HG02678 (cell line): ENCODE measurements around the gene MYZAP.

Source experiments
- ATAC-seq: cut with Tn5 transposase; IDR thresholded peaks from one replicate; pipeline ENCODE4 v1.9.1; 2021; ENCODE audit warnings: mild to moderate bottlenecking, moderate library complexity; ENCODE audit not compliant: unreplicated experiment

MYZAP gene

DNA sequence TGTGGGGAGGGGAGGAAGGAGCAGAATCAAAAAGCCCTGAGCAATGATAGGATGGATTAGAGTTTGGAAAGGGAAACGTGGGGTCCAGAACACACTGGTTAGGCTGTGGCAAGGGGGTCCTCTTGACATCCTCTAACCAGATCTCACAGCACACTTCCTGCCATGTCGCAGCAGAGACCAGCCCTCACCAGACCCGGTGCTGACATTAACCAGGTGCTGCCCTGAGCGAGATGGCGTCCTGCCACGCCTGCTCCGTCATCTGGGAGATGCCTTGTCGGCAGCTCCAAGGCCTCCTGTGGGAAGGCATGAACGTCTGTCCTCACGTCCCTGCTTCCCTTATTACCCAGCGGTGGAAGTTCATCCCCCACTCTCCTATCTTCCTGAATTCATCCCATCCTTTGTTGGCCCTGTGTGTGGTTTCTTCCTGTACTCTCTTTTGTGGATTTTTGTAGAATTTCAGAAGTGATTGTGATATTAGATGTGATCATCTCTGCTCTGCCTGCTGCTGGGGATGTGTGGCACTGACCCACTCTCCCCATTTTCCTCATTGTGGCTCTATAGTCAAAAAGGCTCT, 29.4 kb upstream of the MYZAP start:
- no peak for ATAC-seq

DNA sequence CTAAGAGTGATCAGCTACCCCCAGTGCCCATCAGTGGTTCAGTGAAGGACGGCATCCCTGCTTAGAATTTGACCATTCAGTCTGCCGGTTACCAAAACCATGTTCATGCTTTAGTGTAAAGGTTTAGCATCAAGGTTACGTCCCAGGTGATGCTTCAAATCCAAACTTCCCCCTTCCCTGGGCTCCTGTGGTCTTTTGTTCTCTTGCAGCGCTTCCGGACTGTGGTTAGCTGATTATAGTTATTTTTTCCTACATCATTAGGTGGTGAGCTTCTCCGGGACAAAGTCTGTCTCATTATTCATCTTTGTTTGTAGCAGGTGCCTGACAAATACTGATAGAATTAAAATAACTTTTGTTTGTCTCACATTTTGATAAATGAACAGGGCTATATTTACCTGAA, 28.3 kb upstream of the MYZAP start:
- no peak for ATAC-seq

GRCh38 chr15:57565311-57565710, 26.4 kb upstream of the MYZAP start:
- ATAC-seq, result no peak

- ATAC-seq, result no peak
These were observed 24.9 kb upstream of the MYZAP start for GRCh38 chr15:57566834-57567233.

DNA sequence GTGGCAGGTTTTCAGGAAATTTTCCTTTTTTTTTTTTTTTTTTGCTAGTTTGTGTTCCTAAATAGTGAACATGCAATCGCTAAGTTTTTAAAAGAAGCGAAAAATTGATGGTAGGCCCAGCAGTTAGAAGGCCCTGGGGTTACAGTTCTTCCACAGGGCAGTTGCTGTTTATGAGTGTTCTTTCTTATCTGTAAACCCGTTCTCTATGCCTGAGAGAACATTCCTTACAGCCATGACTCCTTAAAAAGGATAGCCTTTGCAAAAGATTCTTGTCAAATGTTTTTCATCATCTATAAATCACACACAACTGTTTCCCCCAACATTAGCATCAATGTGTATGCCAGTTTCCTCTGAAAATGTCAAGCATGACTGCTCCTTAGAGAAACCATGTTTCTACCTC, 23.8 kb upstream of the MYZAP start:
- no peak for ATAC-seq

GRCh38 chr15:57568299-57568698, 23.4 kb upstream of the MYZAP start:
- no peak for ATAC-seq

DNA sequence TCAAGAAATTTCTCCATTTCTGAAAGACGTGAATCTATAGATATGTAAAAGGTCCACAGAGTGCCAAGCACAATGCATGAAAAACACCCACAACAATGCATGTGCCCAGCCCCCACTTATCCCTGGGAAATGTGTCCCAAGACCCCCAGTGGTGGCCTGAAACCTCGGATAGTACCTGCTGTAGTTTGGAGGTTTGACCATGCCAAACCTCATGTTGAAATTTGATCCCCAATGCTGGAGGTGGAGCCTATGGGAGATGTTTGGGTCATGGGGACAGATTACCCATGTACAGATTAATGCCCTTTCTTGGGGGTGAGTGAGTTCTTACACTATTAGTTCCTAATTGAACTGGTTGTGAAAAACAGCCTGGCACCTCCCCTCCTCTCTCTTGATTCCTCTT, 21.4 kb upstream of the MYZAP start:
- ATAC-seq, result no peak

- ATAC-seq, result no peak
These were observed 20.7 kb upstream of the MYZAP start for GRCh38 chr15:57570994-57571393.

DNA sequence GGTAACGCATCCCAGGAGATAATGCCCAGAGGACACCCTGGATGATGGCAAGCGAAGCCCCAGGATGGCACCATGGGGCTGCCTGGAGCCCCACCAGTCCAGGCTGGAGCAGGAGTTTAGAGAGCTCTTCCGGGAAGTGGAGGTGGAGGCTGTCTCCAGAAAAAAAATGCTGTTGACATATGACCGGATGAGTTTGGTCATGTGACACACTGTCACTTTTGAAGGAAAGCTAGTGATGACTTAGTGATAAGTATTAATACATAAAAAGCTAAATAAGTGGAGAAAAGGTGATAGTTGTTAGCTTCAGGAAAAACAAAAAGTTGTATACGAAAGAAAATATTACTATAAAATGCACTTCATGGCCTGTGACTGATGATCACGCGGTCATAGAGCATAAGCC, 20.0 kb upstream of the MYZAP start:
- ATAC-seq, result no peak

DNA sequence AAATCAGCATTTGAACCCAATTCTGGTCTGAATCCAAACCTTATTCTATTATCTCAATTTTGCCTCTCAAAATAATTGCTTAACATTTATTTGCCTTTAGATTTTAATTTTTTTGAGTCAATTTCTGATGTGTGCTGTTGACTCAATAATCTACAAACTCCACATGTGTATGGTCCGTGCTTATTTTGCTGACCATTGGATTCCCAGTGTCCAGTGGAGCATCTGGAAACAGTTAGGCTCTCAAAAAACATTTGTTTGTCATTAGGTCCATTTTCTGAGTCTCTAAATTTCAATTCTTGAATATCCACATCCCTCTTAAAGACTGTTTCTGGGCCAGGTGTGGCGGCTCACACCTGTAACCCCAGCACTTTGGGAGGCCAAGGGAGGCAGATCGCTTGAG, 19.2 kb upstream of the MYZAP start:
- no peak for ATAC-seq

DNA sequence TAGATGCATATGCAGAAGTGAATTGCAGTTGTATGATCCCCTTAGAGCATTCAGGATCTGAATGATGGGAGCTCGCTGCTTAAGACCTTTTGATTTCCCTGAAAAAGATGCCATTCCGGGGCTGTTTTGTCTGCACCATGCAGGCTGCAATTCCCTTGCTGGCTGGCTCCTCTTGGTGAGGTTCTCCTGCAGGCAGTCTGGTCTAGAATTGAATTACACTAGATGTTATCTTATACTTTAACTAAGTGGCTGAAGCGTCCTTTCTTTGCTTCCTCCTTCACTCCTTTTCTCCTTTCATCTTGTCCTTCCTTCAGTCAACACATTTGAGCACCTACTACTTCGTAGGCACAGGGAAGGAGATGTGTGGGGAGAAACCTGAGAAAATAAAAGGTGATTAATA, 18.6 kb upstream of the MYZAP start:
- ATAC-seq, result no peak

DNA sequence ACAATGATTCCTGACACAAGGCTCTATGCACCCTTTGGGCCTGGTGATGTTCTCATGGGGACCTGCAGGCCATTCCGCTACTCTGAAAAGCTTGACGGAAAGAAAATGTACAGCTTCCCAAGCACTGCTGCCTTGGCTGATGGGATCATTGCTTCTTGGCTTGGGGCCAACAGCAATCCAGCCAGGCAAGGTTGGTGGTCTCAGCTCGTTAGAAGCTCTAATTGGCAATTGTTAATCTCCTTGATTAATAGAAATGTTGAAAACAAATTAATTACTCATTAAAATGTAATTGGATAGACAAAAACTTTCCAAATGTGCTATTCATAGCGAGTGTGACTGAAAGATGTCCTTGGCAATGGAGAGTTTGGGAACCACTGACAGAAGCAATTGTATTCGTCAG, 16.3 kb upstream of the MYZAP start:
- ATAC-seq, result no peak

- ATAC-seq, result no peak
These were observed 13.3 kb upstream of the MYZAP start for GRCh38 chr15:57578288-57578900.

DNA sequence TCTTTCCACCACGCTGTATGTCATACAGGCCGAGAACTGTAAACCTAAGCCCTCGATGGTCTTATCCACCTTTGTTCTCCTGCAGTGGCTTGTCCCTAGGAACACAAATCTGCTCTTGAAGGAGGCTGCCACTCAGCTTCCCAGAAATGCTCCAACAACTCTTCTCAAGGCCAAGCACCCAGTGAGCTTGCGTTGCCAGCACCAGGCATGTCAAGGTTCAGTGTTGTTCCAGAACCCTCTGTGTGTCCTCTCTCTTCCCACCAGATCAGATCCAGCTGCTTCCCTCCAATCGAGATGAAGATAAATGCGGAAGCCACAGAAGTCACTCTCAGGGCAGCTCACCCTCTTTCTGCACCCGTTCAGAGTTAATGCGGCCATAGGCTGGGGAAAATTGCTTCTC, 11.3 kb upstream of the MYZAP start:
- ATAC-seq, result no peak

- ATAC-seq, result no peak
These were observed 10.8 kb upstream of the MYZAP start for GRCh38 chr15:57580866-57581265.

DNA sequence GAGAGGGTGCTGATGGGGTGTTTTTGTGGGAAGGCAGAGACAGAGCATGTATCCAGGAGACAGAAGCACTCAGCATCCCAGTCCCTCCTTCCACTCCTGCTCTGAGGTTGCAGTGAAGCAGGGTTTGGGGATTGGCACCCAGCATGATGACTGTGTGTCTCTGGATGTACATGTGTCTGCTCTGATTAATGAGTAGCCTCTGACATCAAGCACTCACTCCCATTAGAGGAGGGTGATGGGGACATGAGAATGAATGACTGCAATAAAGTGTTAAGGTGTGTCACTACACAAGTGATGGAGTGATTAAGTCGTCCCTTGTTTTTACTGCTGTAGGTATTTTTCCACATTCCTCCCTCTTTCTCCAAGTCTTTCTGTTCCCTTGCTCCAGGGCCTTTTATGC, 9.6 kb upstream of the MYZAP start:
- ATAC-seq, result no peak

DNA sequence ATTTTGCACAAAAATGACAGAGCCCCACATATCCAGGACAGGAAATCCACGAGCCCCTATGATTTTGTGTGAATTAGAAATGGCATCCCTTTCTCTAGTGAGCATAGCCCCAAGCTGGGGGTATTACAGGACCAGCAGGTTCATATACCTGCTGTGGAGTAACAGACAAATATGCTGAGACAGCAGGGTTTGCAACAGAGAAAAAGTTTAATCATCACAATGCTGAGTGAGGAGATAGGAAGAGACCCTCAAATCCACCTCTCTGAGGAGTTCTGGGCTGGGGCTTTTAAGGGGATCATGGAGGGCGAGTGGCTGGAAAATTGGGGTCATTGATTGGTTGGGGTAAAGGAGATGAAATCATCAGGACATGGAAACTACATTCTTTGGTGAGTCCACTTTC, 8.4 kb upstream of the MYZAP start:
- ATAC-seq, result no peak

DNA sequence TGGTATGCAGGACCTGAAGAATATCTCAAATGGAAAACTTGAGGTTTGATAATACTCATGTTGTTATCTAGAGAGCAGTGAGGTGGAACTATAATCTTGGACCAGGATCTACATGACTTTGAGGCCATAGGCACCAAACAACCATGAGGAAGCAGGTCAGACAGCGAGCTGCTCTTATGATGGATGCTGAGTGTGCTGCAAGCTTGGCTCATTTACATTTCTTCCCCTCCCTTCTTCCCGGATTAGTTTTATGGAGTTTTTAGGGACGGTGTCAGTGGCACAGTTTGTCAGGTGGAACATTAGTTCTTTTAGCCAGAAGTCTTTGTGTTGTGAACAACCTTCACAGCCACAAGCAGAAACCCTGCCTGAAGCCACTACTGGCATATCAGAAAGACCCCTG, 8.0 kb upstream of the MYZAP start:
- ATAC-seq, result no peak

GRCh38 chr15:57586661-57587424, 4.9 kb upstream of the MYZAP start:
- ATAC-seq, result no peak

- no peak for ATAC-seq
These were observed 2.4 kb upstream of the MYZAP start for GRCh38 chr15:57589281-57589680.

DNA sequence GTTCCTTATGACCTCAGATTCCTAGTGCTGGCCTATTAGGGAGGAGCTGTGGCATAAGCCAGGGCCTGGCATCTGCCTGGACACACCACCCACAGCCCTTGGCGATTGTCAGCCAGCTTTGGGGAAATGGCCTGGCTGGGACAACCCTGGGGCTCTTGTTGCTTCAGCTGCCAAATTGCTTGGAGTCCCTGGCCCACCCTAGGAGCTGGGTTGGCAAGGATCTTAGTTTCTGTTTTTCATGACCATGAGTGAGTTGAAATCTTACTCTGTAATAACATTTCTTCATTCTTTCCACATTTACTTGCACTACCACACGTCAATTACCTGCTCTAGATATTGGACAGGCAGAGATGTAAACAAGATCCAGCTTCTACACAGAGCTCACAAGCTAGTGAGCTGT, 1.9 kb upstream of the MYZAP start:
- ATAC-seq, result no peak

DNA sequence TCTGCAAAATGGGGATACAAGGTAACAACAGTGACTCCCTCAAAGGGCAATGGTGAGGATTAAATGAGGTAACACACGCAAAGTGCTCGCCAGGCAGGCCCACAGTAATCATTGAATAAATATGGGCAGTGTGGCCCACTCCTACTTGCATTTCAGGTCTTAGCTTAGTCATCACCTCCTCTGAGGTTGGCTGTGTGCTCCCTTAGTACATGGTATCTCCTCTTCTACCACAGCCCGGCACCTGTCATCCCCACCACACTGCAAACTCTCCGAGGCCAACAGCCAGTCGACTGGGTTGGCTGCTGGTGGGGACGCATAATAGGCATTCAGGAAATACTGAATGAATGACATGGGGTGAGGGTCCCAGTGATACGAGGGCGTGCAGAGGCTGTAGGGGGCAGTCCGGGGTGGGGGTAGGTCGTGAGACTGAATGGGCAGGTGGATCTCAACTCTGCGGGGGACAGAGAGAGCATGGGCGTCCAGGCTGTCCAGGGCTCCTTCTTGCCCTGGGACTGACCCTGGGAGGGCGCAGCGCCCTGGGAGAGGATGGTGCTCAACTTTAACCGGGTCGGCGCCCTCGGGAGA, 375 bp upstream of the MYZAP start:
- no peak for ATAC-seq
